K562 (cell line): ENCODE results near the gene DUS1L. TPM values are rescaled to one million over a fixed set of nuclear protein-coding genes. Genes with fewer than 3 reads are reported as not detected.

Source experiments
- ATAC-seq: fragments of 200-7000 bp; cut with Tn5 transposase; 3 replicates; pipeline ENCODE4 v1.9.1; 2020; ENCODE audit warnings: moderate library complexity
- BruUV-seq: library from RNA; stranded (reverse); fragments of 400-500 nt; replicated peaks from 2 replicates; lab custom pipeline; 2021; lab: Mats Ljungman, UMichigan
- CTCF ChIA-PET: fragments of 300-600 bp; formaldehyde crosslinking; extraction: SDS; loops from one replicate; lab custom pipeline; 2021; ENCODE audit warnings: low intra/inter-chr PET ratio; lab: Yijun Ruan, JAX
- POLR2A ChIA-PET: fragments of 300-600, 350-650 bp; sonication (Branson Sonifier 250); formaldehyde crosslinking; extraction: SDS; loops from one replicate; lab custom pipeline; 2021; ENCODE audit warnings: antibody characterized with exemption, inconsistent platforms; lab: Yijun Ruan, JAX
- DNase-seq, 4 experiments: peaks; one replicate each; pipeline versions ENCODE4 v3.0.0 to v3.0.0-alpha.2; 2011 to 2018; ENCODE audit warnings: low spot score in 3 of 4, mixed read lengths in 3 of 4; ENCODE audit errors: extremely low read depth in 1 of 4
- FAIRE-seq: peaks from 2 replicates; lab custom pipeline; 2011; peaks lifted over from hg19 to GRCh38; lab: Jason Lieb, UNC
- H2AFZ ChIP-seq: 2 replicates; pipeline ENCODE4 v1.6.0; 2011; ENCODE audit warnings: low read depth, low read length, control low read depth, inconsistent platforms
- H3K27ac ChIP-seq: fragments of 200-600 bp; 3 replicates; pipeline ENCODE4 v1.8.0; 2011; ENCODE audit warnings: low read depth, mild to moderate bottlenecking, control low read depth, inconsistent platforms, low read length, moderate library complexity, mixed read lengths; ENCODE audit errors: extremely low read depth
- H3K27me3 ChIP-seq, 2 experiments: fragments of 300-600 bp in 1 of 2; 2 replicates in 1 of 2; 3 replicates in 1 of 2; pipeline versions ENCODE4 v1.6.0 to v1.8.0; 2011; ENCODE audit warnings: inconsistent platforms in 2 of 2, low read length in 2 of 2, mild to moderate bottlenecking in 1 of 2, mixed read lengths in 1 of 2, moderate library complexity in 1 of 2; ENCODE audit not compliant: control insufficient read depth in 2 of 2, insufficient read depth in 2 of 2
- H3K36me3 ChIP-seq: fragments of 300-600 bp; 3 replicates; pipeline ENCODE4 v1.8.0; 2011; ENCODE audit warnings: mild to moderate bottlenecking, low read length, inconsistent platforms; ENCODE audit not compliant: control insufficient read depth, insufficient read depth
- H3K4me1 ChIP-seq, 2 experiments: fragments of 200-600 bp in 1 of 2; replicated peaks in 1 of 2; 2 replicates in 1 of 2; 3 replicates in 1 of 2; pipeline versions ENCODE4 v1.5.1 to v1.8.0; 2011; ENCODE audit warnings: inconsistent platforms in 2 of 2, low read length in 2 of 2, mild to moderate bottlenecking in 1 of 2, mixed read lengths in 1 of 2, moderate library complexity in 1 of 2; ENCODE audit not compliant: control insufficient read depth in 2 of 2, insufficient read depth in 2 of 2
- H3K4me2 ChIP-seq: 2 replicates; pipeline ENCODE4 v1.6.1; 2011; ENCODE audit warnings: low read length, control low read depth, inconsistent platforms, mixed read lengths; ENCODE audit not compliant: insufficient read depth
- H3K4me3 ChIP-seq: fragments of 200-600 bp; sonication (generic), shearing (Covaris generic); 2 replicates; pipeline ENCODE4 v1.5.1; 2016; ENCODE audit warnings: control low read depth, inconsistent platforms
- H3K79me2 ChIP-seq: fragments of 200-600 bp; 3 replicates; pipeline ENCODE4 v1.8.0; 2011; ENCODE audit warnings: low read length, inconsistent platforms; ENCODE audit not compliant: control insufficient read depth, insufficient read depth
- H3K9ac ChIP-seq, 2 experiments: 2 replicates each; pipeline versions ENCODE4 v1.6.0 to v1.6.1; 2011; ENCODE audit warnings: low read depth in 2 of 2, low read length in 2 of 2, control low read depth in 1 of 2, inconsistent platforms in 1 of 2, mild to moderate bottlenecking in 1 of 2, mixed read lengths in 1 of 2; ENCODE audit not compliant: insufficient read depth in 1 of 2
- H3K9me1 ChIP-seq: one replicate; pipeline ENCODE4 v1.6.0; 2011; ENCODE audit warnings: inconsistent platforms, mild to moderate bottlenecking, low read length, moderate library complexity; ENCODE audit not compliant: control insufficient read depth, insufficient read depth
- H3K9me3 ChIP-seq: replicated peaks from 2 replicates; pipeline ENCODE4 v1.5.1; 2011; ENCODE audit warnings: low read depth, low read length, inconsistent platforms; ENCODE audit not compliant: control insufficient read depth, insufficient read depth
- H4K20me1 ChIP-seq: replicated peaks from 2 replicates; pipeline ENCODE4 v1.6.1; 2011; ENCODE audit warnings: low read length, inconsistent platforms, mixed read lengths; ENCODE audit not compliant: control insufficient read depth, insufficient read depth
- CTCFL ChIP-seq: IDR thresholded peaks from 2 replicates; pipeline ENCODE4 v1.6.1; 2011; ENCODE audit warnings: borderline replicate concordance, low read depth, mild to moderate bottlenecking, moderate library complexity, low read length; ENCODE audit not compliant: insufficient read depth, poor library complexity, severe bottlenecking
- HNRNPK ChIP-seq: fragments of 200-400 bp; formaldehyde crosslinking; IDR thresholded peaks from one replicate; pipeline ENCODE4 v1.6.1; 2018; ENCODE audit warnings: mild to moderate bottlenecking, low read depth, low read length; ENCODE audit not compliant: poor library complexity, severe bottlenecking
- NCOA4 ChIP-seq: fragments of 450-650 bp; IDR thresholded peaks from 2 replicates; pipeline ENCODE4 v1.6.1; 2018; ENCODE audit warnings: mild to moderate bottlenecking; ENCODE audit not compliant: partially characterized antibody
- NEUROD1 ChIP-seq: fragments of 150-350 bp; IDR thresholded peaks from 2 replicates; pipeline ENCODE4 v1.6.1; 2014; ENCODE audit warnings: borderline replicate concordance, low read length, low read depth; ENCODE audit not compliant: partially characterized antibody
- PCBP2 ChIP-seq: fragments of 200-400 bp; formaldehyde crosslinking; IDR thresholded peaks from 2 replicates; pipeline ENCODE4 v1.6.1; 2018; ENCODE audit warnings: low read length, low read depth, mild to moderate bottlenecking, moderate library complexity; ENCODE audit not compliant: poor library complexity, severe bottlenecking
- POLR2A ChIP-seq: fragments of 450-650 bp; conservative IDR thresholded peaks from 2 replicates; pipeline ENCODE4 v1.6.1; 2016
- POLR2G ChIP-seq: fragments of 200-400 bp; formaldehyde crosslinking; IDR thresholded peaks from 2 replicates; pipeline ENCODE4 v1.6.1; 2017; ENCODE audit warnings: low read depth, mild to moderate bottlenecking, antibody characterized with exemption, low read length, moderate library complexity
- ZNF668 ChIP-seq: fragments of 250-450 bp; sonication (Bioruptor Pico); IDR thresholded peaks from 2 replicates; pipeline ENCODE4 v1.8.0; 2022; ENCODE audit warnings: mild to moderate bottlenecking, inconsistent platforms
- WGBS: fragments of 100-300 bp; shearing (Covaris generic); methylation state at CpG from one replicate; pipeline ENCODE4 v1.1.6; 2016; ENCODE audit warnings: low coverage, mixed read lengths; ENCODE audit not compliant: insufficient coverage; ENCODE audit errors: missing lambda C conversion rate; 5-methylcytosine and 5-hydroxymethylcytosine counted together
- in situ Hi-C: fragments of 300-500 bp; cut with MboI; formaldehyde crosslinking; loops from 4 replicates; pipeline ENCODE4 v1.15.0; 2018; ENCODE audit warnings: inconsistent platforms, mixed read lengths
- intact Hi-C: fragments of 100-400 bp; cut with micrococcal nuclease; formaldehyde crosslinking; loops from 2 replicates; pipeline ENCODE4 v1.14.2; 2022
- polyA plus RNA-seq, 8 experiments: library from polyadenylated mRNA; depleted of rRNA in 4 of 8; stranded (reverse) in 5 of 8; unstranded in 3 of 8; fragments of >200 nt; fragmentation: Nextera tagmentation in 2 of 8; fragmentation: Illumina TruSeq in 1 of 8; extraction: Ambion mirVana in 2 of 8; extraction: Trizol in 1 of 8; gene quantifications; 2 replicates each; pipeline versions ENCODE4 v1.2.1 to v1.2.3, GENCODE V29; 2011 to 2014; ENCODE audit warnings: inconsistent platforms in 1 of 8, missing spikeins in 1 of 8
- total RNA-seq, 7 experiments: library from RNA; depleted of rRNA in 6 of 7; stranded (reverse); fragments of >200 nt in 6 of 7; fragmentation: Illumina TruSeq in 2 of 7; extraction: Trizol in 2 of 7; gene quantifications; 2 replicates each; pipeline versions ENCODE4 v1.2.1 to v1.2.3, GENCODE V29; 2011 to 2021; ENCODE audit warnings: low replicate concordance in 1 of 7

Gene DUS1L
- total and polyA plus RNA-seq, 9 of the 15 experiments (the other 6 are each of a cell fraction or from before 2014, with no cell fraction given), result 7.8 to 210 (median 83.9) TPM

- peak; percentile 57; the same call in 1 of the 2 replicates for TF ChIP-seq POLR2A
These were observed 47.2 kb downstream of the DUS1L start (continued) for GRCh38 chr17:82018152-82018988.

- no peak overlapping the region for H3K4me2 ChIP-seq
- BruUV-seq, result no TSS peak
- no peak overlapping the region for H2AFZ ChIP-seq
- peaks cover 14 to 94% of the 10 kb centered on the region in 2 experiments; a peak in 4 of 5 replicates for H3K4me1 ChIP-seq
- no peaks in the 10 kb centered on the region for H3K9me1 ChIP-seq
- FAIRE-seq, result no peak
- no peak for ATAC-seq
- no peaks in the 10 kb centered on the region for H3K9me3 ChIP-seq
- in situ Hi-C loops, result no loop called here
- H3K79me2 ChIP-seq, result peaks cover 27% of the 10 kb centered on the region
- peaks cover 17% of the 10 kb centered on the region for H4K20me1 ChIP-seq
- CTCF ChIA-PET, result interaction anchor here (6.6 kb wide), 1 partner anchor 58 kb away, joined by 103 read pairs; the partner anchor contains the start of gene NOTUM
- no peak overlapping the region for H3K27ac ChIP-seq
- peaks cover 30% of the 10 kb centered on the region; the same call in 1 of the 3 replicates for H3K36me3 ChIP-seq
- no peaks in the 10 kb centered on the region for H3K27me3 ChIP-seq
- WGBS, result 64% methylated on average over 7 of the region's 13 CpGs
- TF ChIP-seq NEUROD1, result no peak
- TF ChIP-seq CTCFL, result no peak
- TF ChIP-seq HNRNPK, result no peak
- peak; percentile 55 for TF ChIP-seq POLR2G
- TF ChIP-seq NCOA4, result no peak
- no peak for TF ChIP-seq PCBP2
- TF ChIP-seq ZNF668, result no peak
- intact Hi-C loops, result no loop called here
- POLR2A ChIA-PET, result interaction anchor here (0.6 to 1.0 kb wide), 3 partner anchors 9 to 46 kb away, joined by 3 to 6 read pairs (median 3); no protein-coding TSS in a partner anchor
- DNase-seq, result peak in 1 of 4 experiments; percentile 35
- H3K9ac ChIP-seq, result peak overlapping the region in 1 of 2 experiments; percentile 55; a peak in 2 of 4 replicates
- H3K4me3 ChIP-seq, result no peak overlapping the region
These were observed 47.9 kb downstream of the DUS1L start for GRCh38 chr17:82017612-82018151.
